Hematopoietic multipotent progenitor cell treated with erythropoietin and hydrocortisone succinate and interleukin-3 and kit ligand, for 6 days (in vitro differentiated cells): ENCODE results near the gene BMX.

ENCODE experiments used
- DNase-seq: peaks from one replicate; pipeline ENCODE4 v3.0.0-alpha.2; 2015

Gene BMX

DNA sequence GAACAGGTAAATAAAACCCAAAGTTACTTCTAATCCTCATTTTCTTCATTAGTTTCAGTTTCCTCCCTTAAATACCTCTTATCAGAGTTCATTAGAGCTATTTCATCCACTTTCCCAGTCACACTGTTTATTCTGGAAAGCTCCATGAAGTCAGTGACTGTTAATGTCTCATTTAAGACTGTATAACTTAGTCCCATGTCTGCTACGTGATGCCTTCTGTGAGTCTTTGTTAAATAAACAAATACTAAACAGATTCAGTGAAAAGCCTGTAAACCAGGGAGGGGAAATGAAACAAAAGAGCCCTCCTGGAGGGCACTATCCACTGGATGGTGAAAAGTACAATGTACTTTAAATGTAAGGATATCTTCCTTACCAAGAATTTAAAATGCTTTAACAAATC, 75.4 kb downstream of the BMX start:
- no peak for DNase-seq

GRCh38 chrX:15579778-15580747, 79.5 kb downstream of the BMX start:
- DNase-seq, result peak; percentile 93

GRCh38 chrX:15594371-15594770, 93.8 kb downstream of the BMX start:
- DNase-seq, result no peak

- no peak for DNase-seq
Observed at GRCh38 chrX:15598026-15598425, 97.4 kb downstream of the BMX start.

- DNase-seq, result no peak
Observed at GRCh38 chrX:15599461-15599860, 98.9 kb downstream of the BMX start.

DNA sequence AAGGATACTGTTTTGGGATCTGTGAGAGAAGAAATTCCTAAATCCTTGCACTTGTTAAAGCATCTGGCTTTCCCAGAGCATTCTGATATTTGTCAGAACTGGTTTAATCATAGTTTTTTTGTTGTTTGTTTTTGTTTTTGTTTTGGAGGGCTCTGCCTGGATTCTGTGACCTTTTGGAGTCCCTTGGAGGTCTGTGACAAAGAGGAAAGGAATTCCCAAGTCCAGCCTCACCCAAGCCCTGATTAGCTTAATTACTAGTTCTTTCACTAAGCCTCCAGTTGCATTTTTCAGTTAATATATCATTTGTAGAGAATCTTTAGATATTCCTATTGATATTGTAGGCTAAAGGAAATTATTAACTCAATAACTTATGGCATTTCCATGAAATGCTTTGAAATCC, 99.4 kb downstream of the BMX start:
- no peak for DNase-seq

DNA sequence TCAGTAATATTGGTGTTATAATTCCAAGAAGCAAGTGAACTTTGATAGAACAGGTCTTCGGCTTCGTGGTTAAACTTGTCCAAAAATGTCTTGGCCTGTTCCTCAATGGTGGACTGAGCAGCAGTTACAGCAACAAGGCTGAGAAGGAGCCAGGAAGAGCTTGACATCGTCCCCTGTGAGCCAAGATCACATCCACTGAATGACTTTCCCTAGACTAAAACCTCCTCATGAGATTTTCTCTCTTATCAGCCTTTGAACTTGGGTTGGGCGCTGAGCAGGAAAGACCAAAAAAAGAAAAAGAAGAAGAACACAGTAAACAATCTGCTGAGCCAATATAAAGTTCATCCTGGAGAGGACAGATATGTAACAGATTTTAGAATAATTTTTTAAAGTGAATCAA, 100.1 kb downstream of the BMX start, which contains the start of gene ACE2:
TSS of gene ACE2 (minus strand) at position 216 of the 400 bp plus-strand sequence. CDS start at position 167, 49 bp downstream.
- no peak for DNase-seq

DNA sequence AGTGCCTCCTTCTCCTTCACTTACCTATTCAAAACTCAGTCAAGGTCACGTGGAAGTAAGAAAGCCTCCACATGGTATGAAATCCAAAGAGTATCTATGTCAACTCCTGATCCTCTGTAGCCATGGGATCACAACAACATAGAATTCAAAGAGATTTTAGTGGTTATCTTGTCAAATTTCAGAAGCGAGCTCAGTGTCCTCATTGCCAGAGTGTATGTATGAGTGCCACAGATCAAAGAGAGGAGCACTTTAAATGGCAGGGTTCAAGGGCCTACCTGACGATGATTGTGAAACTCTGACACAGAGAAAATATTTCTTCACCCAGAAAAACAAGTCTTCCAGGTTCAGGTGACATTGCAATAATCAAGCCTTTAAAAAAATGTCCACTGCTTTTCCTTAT, 101.3 kb downstream of the BMX start:
- DNase-seq, result no peak

GRCh38 chrX:15602761-15603160, 102.2 kb downstream of the BMX start:
- no peak for DNase-seq

DNA sequence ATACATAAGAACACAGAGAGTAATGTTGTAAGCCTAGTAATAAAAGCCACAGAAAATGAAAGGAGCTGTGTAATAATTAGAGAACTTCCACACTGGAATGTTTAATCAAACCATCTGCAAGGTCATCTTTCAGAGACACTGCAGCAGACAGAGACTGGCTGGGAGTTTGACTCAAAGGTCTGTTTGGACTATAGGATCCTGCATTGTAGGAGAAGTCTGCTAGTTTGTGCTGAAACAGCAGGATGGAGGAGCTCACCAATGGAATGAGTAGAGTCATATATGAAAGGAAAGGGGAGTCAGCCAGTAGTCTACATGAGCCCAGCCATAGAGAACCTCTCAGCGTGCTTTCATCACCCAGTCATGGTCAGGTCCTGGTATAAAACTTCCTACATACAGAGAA, 104.6 kb downstream of the BMX start:
- no peak for DNase-seq
